HFF-Myc (cell line): ENCODE data around the gene DIABLO.
"Not testable (repeated sequence)": the region's sequence is repeated elsewhere in the genome, so short reads cannot be mapped to it uniquely, and the experiment has no call there.

Source experiments
- DNase-seq: peaks from one replicate; pipeline ENCODE4 v3.0.0-alpha.2; 2011; ENCODE audit warnings: low read depth; ENCODE audit errors: extremely low read depth
- H3K4me3 ChIP-seq: replicated peaks from 2 replicates; pipeline ENCODE4 v1.5.1; 2011; ENCODE audit warnings: low read depth, mild to moderate bottlenecking, control low read depth, low read length
- TF ChIP-seq, protein P1 (sequence below): IDR thresholded peaks from 2 replicates; pipeline ENCODE4 v1.5.1; 2012; ENCODE audit warnings: mild to moderate bottlenecking, low read depth, low read length, control low read depth; ENCODE audit errors: missing control alignments

DIABLO gene

GRCh38 chr12:122225683-122226365 lies at the start of gene DIABLO:
DIABLO (minus strand) TSS chr12:122226052; CDS start chr12:122226014, 38 bp downstream.
- DNase-seq, result peak; percentile 94
- TF ChIP-seq, protein P1, sequence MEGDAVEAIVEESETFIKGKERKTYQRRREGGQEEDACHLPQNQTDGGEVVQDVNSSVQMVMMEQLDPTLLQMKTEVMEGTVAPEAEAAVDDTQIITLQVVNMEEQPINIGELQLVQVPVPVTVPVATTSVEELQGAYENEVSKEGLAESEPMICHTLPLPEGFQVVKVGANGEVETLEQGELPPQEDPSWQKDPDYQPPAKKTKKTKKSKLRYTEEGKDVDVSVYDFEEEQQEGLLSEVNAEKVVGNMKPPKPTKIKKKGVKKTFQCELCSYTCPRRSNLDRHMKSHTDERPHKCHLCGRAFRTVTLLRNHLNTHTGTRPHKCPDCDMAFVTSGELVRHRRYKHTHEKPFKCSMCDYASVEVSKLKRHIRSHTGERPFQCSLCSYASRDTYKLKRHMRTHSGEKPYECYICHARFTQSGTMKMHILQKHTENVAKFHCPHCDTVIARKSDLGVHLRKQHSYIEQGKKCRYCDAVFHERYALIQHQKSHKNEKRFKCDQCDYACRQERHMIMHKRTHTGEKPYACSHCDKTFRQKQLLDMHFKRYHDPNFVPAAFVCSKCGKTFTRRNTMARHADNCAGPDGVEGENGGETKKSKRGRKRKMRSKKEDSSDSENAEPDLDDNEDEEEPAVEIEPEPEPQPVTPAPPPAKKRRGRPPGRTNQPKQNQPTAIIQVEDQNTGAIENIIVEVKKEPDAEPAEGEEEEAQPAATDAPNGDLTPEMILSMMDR, result no peak
- H3K4me3 ChIP-seq, result peak within 1 kb of the TSS; percentile 98

DNA sequence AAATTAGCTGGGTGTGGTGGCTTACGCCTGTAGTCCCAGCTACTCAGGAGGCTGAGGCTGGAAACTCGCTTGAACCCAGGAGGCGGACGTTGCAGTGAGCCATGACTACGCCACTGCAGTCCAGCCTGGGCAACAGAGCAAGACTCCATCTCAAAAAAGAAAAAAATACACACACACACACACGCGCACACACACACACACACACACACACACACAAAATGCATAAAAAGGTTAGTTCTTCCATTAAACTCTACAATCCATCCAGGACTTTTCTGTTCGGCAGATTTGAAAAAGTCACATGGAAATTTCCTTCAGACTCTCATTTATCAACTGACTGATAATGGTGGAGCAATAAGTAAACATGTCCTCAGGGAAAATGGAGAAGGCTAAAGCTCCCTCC lies 49.6 kb upstream of the DIABLO start:
- no peak for DNase-seq
- no peak overlapping the region for H3K4me3 ChIP-seq
- TF ChIP-seq, protein P1, result no peak

DNA sequence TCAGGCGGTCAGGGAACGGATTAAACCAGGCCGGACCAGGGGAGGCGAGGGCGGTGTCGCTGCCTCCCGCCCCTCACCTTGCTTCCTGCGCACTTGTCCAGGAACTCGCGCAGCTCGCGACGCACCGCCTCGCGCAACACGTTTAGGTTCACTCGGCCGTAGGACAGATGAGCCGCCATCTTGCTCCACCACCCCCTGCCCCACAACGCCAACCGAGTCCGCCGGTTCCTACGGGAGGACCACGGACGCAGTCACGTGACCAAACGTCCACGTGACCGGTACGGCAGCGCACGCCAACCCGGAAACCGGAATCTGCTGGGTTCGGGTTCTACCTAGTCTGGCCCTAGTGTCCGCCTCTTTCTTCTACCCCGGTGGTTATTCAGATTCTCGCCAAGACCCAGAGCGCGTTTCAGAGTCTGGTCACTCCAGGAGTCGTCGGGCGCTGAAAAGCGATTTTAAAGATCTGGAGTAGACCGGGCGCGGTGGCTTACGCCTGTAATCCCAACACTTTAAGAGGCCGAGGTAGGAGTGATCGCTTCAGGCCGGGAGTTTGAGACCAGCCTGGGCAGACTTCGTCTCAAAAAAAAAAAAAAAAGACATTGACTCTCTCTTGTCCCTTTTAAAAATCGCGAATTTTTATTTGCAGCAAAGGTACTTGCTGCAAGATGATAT lies 40.5 kb upstream of the DIABLO start, which contains the start of gene VPS33A:
TSS of gene VPS33A (minus strand) at position 265 of the 672 bp plus-strand sequence. CDS start at position 179, 86 bp downstream.
- peak; percentile 93 for DNase-seq
- peak within 1 kb of the TSS; percentile 89 for H3K4me3 ChIP-seq
- TF ChIP-seq, protein P1, result no peak

GRCh38 chr12:122265886-122266229 lies 40.0 kb upstream of the DIABLO start:
- TF ChIP-seq, protein P1, result no peak
- no peak for DNase-seq
- H3K4me3 ChIP-seq, result peak overlapping the region; percentile 89

GRCh38 chr12:122265476-122265875 lies 39.6 kb upstream of the DIABLO start:
- H3K4me3 ChIP-seq, result peak overlapping the region; percentile 89
- TF ChIP-seq, protein P1, result no peak
- no peak for DNase-seq

GRCh38 chr12:122260735-122261134 lies 34.9 kb upstream of the DIABLO start:
- not testable (repeated sequence) for DNase-seq, H3K4me3 ChIP-seq

GRCh38 chr12:122258939-122259338 lies 33.1 kb upstream of the DIABLO start:
- DNase-seq, H3K4me3 ChIP-seq: not testable (repeated sequence)

DNA sequence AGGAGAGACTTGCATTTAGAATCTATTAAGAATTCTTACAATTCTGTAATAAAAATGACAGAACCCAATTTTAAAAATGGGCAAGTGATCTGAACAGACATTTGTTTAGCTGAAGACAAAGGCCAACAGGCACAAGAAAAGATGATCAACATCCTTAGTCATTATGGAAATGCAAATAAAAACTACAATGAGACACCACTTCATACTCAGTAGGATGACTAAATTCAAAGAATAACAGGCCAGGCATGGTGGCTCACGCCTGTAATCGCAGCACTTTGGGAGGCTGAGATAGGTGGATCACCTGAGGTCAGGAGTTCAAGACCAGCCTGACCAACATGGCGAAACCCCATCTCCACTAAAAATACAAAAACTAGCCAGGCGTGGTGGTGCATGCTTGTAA lies 32.6 kb upstream of the DIABLO start:
- DNase-seq, H3K4me3 ChIP-seq: not testable (repeated sequence)
